H9 (cell line): ENCODE data around the gene FHL3. TPM values are rescaled to one million over a fixed set of nuclear protein-coding genes. Genes with fewer than 3 reads are reported as not detected.
A peak's percentile ranks its signal among the peaks of the same experiment; 100 is the strongest.

Experiments used
- DNase-seq: peaks from one replicate; pipeline ENCODE4 v3.0.0-alpha.2; 2017
- H2AFZ ChIP-seq: one replicate; pipeline ENCODE4 v1.6.1; 2013; ENCODE audit warnings: mild to moderate bottlenecking, low read length, control low read depth, moderate library complexity
- H2AK5ac ChIP-seq: 2 replicates; pipeline ENCODE4 v1.6.1; 2013; ENCODE audit warnings: low read length, control low read depth, mixed read lengths; ENCODE audit not compliant: insufficient read length
- H2BK120ac ChIP-seq: one replicate; pipeline ENCODE4 v1.6.1; 2013; ENCODE audit warnings: low read depth, mild to moderate bottlenecking, low read length, control low read depth, inconsistent platforms; ENCODE audit not compliant: poor library complexity, severe bottlenecking
- H2BK12ac ChIP-seq: 2 replicates; pipeline ENCODE4 v1.6.1; 2013; ENCODE audit warnings: low read length, control low read depth, mixed read lengths, low read depth; ENCODE audit not compliant: insufficient read length
- H2BK15ac ChIP-seq: 2 replicates; pipeline ENCODE4 v1.6.1; 2013; ENCODE audit warnings: low read depth, low read length, control low read depth
- H2BK20ac ChIP-seq: one replicate; pipeline ENCODE4 v1.6.1; 2013; ENCODE audit warnings: low read depth, mild to moderate bottlenecking, low read length, control low read depth, inconsistent platforms; ENCODE audit not compliant: poor library complexity, severe bottlenecking
- H2BK5ac ChIP-seq: 2 replicates; pipeline ENCODE4 v1.6.1; 2013; ENCODE audit warnings: low read length, control low read depth, mixed read lengths; ENCODE audit not compliant: insufficient read length
- H3K14ac ChIP-seq: 2 replicates; pipeline ENCODE4 v1.6.1; 2013; ENCODE audit warnings: low read length, control low read depth; ENCODE audit not compliant: insufficient read depth
- H3K18ac ChIP-seq: 2 replicates; pipeline ENCODE4 v1.6.1; 2013; ENCODE audit warnings: low read depth, mild to moderate bottlenecking, mixed read lengths, low read length, control low read depth; ENCODE audit not compliant: insufficient read length
- H3K23ac ChIP-seq: 2 replicates; pipeline ENCODE4 v1.6.1; 2013; ENCODE audit warnings: low read length, control low read depth, mixed read lengths, low read depth; ENCODE audit not compliant: insufficient read length
- H3K23me2 ChIP-seq: 2 replicates; pipeline ENCODE4 v1.6.1; 2013; ENCODE audit warnings: low read depth, mild to moderate bottlenecking, mixed read lengths, low read length, control low read depth; ENCODE audit not compliant: insufficient read length, poor library complexity, severe bottlenecking
- H3K27ac ChIP-seq: 2 replicates; pipeline ENCODE4 v1.5.1; 2013; ENCODE audit warnings: low read length, control low read depth, mixed read lengths, low read depth; ENCODE audit not compliant: insufficient read length
- H3K27me3 ChIP-seq: 2 replicates; pipeline ENCODE4 v1.6.1; 2013; ENCODE audit warnings: low read length, control low read depth, inconsistent platforms; ENCODE audit not compliant: insufficient read depth
- H3K4ac ChIP-seq: 2 replicates; pipeline ENCODE4 v1.6.1; 2013; ENCODE audit warnings: low read depth, mild to moderate bottlenecking, control low read depth, inconsistent platforms, low read length, moderate library complexity
- H3K4me1 ChIP-seq: 2 replicates; pipeline ENCODE4 v1.6.1; 2013; ENCODE audit warnings: low read length, control low read depth, inconsistent platforms; ENCODE audit not compliant: insufficient read depth
- H3K4me2 ChIP-seq: 2 replicates; pipeline ENCODE4 v1.6.1; 2013; ENCODE audit warnings: low read length, control low read depth, mixed read lengths; ENCODE audit not compliant: insufficient read length, insufficient read depth
- H3K56ac ChIP-seq: 2 replicates; pipeline ENCODE4 v1.6.1; 2013; ENCODE audit warnings: low read depth, mild to moderate bottlenecking, mixed read lengths, low read length, control low read depth; ENCODE audit not compliant: insufficient read length
- H3K79me1 ChIP-seq: 2 replicates; pipeline ENCODE4 v1.6.1; 2013; ENCODE audit warnings: low read depth, mild to moderate bottlenecking, moderate library complexity, low read length, control low read depth, inconsistent platforms; ENCODE audit not compliant: insufficient read depth, poor library complexity, severe bottlenecking
- H3K79me2 ChIP-seq: 2 replicates; pipeline ENCODE4 v1.6.1; 2013; ENCODE audit warnings: low read length, control low read depth, inconsistent platforms; ENCODE audit not compliant: insufficient read depth
- H3K9ac ChIP-seq: 2 replicates; pipeline ENCODE4 v1.6.1; 2013; ENCODE audit warnings: low read length, control low read depth, mixed read lengths; ENCODE audit not compliant: insufficient read length; ENCODE audit errors: extremely low read depth
- H3K9me3 ChIP-seq: one replicate; pipeline ENCODE4 v1.6.1; 2013; ENCODE audit warnings: low read depth, low read length, inconsistent platforms; ENCODE audit not compliant: control insufficient read depth
- H3T11ph ChIP-seq: one replicate; pipeline ENCODE4 v1.6.1; 2013; ENCODE audit warnings: mild to moderate bottlenecking, low read length, control low read depth, inconsistent platforms
- H4K20me1 ChIP-seq: one replicate; pipeline ENCODE4 v1.6.1; 2013; ENCODE audit not compliant: control insufficient read depth, insufficient read length, insufficient read depth
- H4K5ac ChIP-seq: 2 replicates; pipeline ENCODE4 v1.6.1; 2013; ENCODE audit warnings: low read depth, mild to moderate bottlenecking, mixed read lengths, low read length, control low read depth; ENCODE audit not compliant: insufficient read length
- H4K8ac ChIP-seq: replicated peaks from 2 replicates; pipeline ENCODE4 v1.6.1; 2013; ENCODE audit warnings: low read length, control low read depth, mixed read lengths, low read depth; ENCODE audit not compliant: insufficient read length
- H4K91ac ChIP-seq: 2 replicates; pipeline ENCODE4 v1.6.1; 2013; ENCODE audit warnings: low read depth, mild to moderate bottlenecking, moderate library complexity, mixed read lengths, low read length, control low read depth; ENCODE audit not compliant: insufficient read length
- H3K27ac Mint-ChIP-seq, 3 experiments: 2 replicates in 2 of 3; 3 replicates in 1 of 3; pipeline ENCODE4 v1.8.0; 2020 to 2021; ENCODE audit warnings: mixed read lengths in 3 of 3, mild to moderate bottlenecking in 1 of 3, moderate library complexity in 1 of 3
- H3K27me3 Mint-ChIP-seq: 2 replicates; pipeline ENCODE4 v1.8.0; 2021; ENCODE audit warnings: low read depth, mild to moderate bottlenecking, moderate library complexity, mixed read lengths
- H3K36me3 Mint-ChIP-seq, 3 experiments: 2 replicates in 2 of 3; 3 replicates in 1 of 3; pipeline ENCODE4 v1.8.0; 2020 to 2021; ENCODE audit warnings: low read depth in 3 of 3, mixed read lengths in 3 of 3; ENCODE audit not compliant: insufficient read depth in 1 of 3
- H3K4me1 Mint-ChIP-seq, 2 experiments: 2 replicates each; pipeline ENCODE4 v1.8.0; 2020; ENCODE audit warnings: mixed read lengths in 2 of 2
- H3K4me3 Mint-ChIP-seq, 2 experiments: 2 replicates in 1 of 2; 3 replicates in 1 of 2; pipeline ENCODE4 v1.8.0; 2020 to 2021; ENCODE audit warnings: mild to moderate bottlenecking in 2 of 2, mixed read lengths in 2 of 2, moderate library complexity in 1 of 2
- H3K9me3 Mint-ChIP-seq, 2 experiments: 2 replicates in 1 of 2; 3 replicates in 1 of 2; pipeline ENCODE4 v1.8.0; 2020; ENCODE audit warnings: mild to moderate bottlenecking in 2 of 2, mixed read lengths in 2 of 2, moderate library complexity in 1 of 2
- CTCF ChIP-seq: fragments of 200-600 bp; sonication (generic); conservative IDR thresholded peaks from 3 replicates; pipeline ENCODE4 v1.8.0; 2021; ENCODE audit warnings: antibody characterized with exemption, mild to moderate bottlenecking
- WGBS: extraction: QIAGEN DNeasy Blood & Tissue Kit; methylation state at CpG from one replicate; pipeline ENCODE4 v1.1.7; 2013; ENCODE audit warnings: missing lambda C conversion rate, low lambda C conversion rate, mixed read lengths; ENCODE audit not compliant: insufficient read length; ENCODE audit errors: extremely low coverage; 5-methylcytosine and 5-hydroxymethylcytosine counted together
- total RNA-seq: library from RNA; stranded (reverse); gene quantifications from 2 replicates; pipeline ENCODE4 v1.2.1, GENCODE V29; 2021

The FHL3 gene
- total RNA-seq, 1 experiment from 2014 or later, result 32.8 TPM

- no peak overlapping the region for H3K14ac ChIP-seq
- peak; percentile 43 for DNase-seq
- H2BK20ac ChIP-seq, result no peak overlapping the region
- TF ChIP-seq CTCF, result peak; percentile 29; the same call in 2 of the 3 replicates
- H3K27ac ChIP-seq, result no peak overlapping the region
- peaks cover 35 to 49% of the 10 kb centered on the region in 2 experiments for H3K4me1 Mint-ChIP-seq
- H4K5ac ChIP-seq, result no peak overlapping the region
- H4K8ac ChIP-seq, result no peak overlapping the region
- no peaks in the 10 kb centered on the region for H3K27me3 ChIP-seq
- no peaks in the 10 kb centered on the region for H3K9me3 ChIP-seq
- H4K91ac ChIP-seq, result no peak overlapping the region
- peaks cover 2% of the 10 kb centered on the region; the same call in 1 of the 2 replicates for H3K4me1 ChIP-seq
- H3K4me2 ChIP-seq, result no peak overlapping the region
- no peaks in the 10 kb centered on the region for H3K79me1 ChIP-seq
- no peak overlapping the region for H2AFZ ChIP-seq
- no peak overlapping the region for H2BK12ac ChIP-seq
- H3K23ac ChIP-seq, result no peak overlapping the region
- H3K56ac ChIP-seq, result no peak overlapping the region
- no peaks in the 10 kb centered on the region for H4K20me1 ChIP-seq
- H3T11ph ChIP-seq, result no peak overlapping the region
- H3K9ac ChIP-seq, result no peak overlapping the region
- no peaks in the 10 kb centered on the region for H3K9me3 Mint-ChIP-seq
- H2BK5ac ChIP-seq, result no peak overlapping the region
- H3K4ac ChIP-seq, result no peak overlapping the region
- no CpG with 5 or more reads among the region's 2 CpGs for WGBS
- H3K27me3 Mint-ChIP-seq, result no peaks in the 10 kb centered on the region; the same call in 1 of the 2 replicates
- H3K18ac ChIP-seq, result no peak overlapping the region
- H3K27ac Mint-ChIP-seq, result peak overlapping the region in 2 of 3 experiments; percentile 18 to 66; a peak in 3 of 7 replicates
- peaks cover 10 to 30% (median 18%) of the 10 kb centered on the region in 3 experiments; a peak in 6 of 7 replicates for H3K36me3 Mint-ChIP-seq
- no peaks in the 10 kb centered on the region for H3K79me2 ChIP-seq
- H3K4me3 Mint-ChIP-seq, result peak overlapping the region in 1 of 2 experiments; percentile 59; a peak in 2 of 5 replicates
- H2BK15ac ChIP-seq, result no peak overlapping the region
- no peaks in the 10 kb centered on the region for H3K23me2 ChIP-seq
- H2AK5ac ChIP-seq, result no peak overlapping the region
- H2BK120ac ChIP-seq, result no peak overlapping the region
Measured at GRCh38 chr1:38028671-38029070, 23.4 kb upstream of the FHL3 start.
